OCI-LY7 (cell line): ENCODE results near the gene RRBP1. TPM values are rescaled to one million over a fixed set of nuclear protein-coding genes. Genes with fewer than 3 reads are reported as not detected.
A peak's percentile ranks its signal among the peaks of the same experiment; 100 is the strongest.

ENCODE experiments used
- BruUV-seq: library from RNA; stranded (reverse); fragments of 400-500 nt; replicated peaks from 2 replicates; lab custom pipeline; 2021; lab: Mats Ljungman, UMichigan
- CTCF ChIA-PET: fragments of 300-600 bp; sonication (Branson Sonifier 250); formaldehyde crosslinking; loops from one replicate; lab custom pipeline; 2022; ENCODE audit warnings: antibody characterized with exemption; ENCODE audit not compliant: unreplicated experiment; lab: Charles Lee
- POLR2A ChIA-PET: fragments of 300-600 bp; sonication (Branson Sonifier 250); formaldehyde crosslinking; loops from one replicate; lab custom pipeline; 2022; ENCODE audit warnings: antibody characterized with exemption; lab: Charles Lee
- DNase-seq: peaks from one replicate; pipeline ENCODE4 v3.0.0-alpha.2; 2015; ENCODE audit warnings: low spot score
- H2AFZ ChIP-seq: fragments of 200-600 bp; sonication (generic), shearing (Covaris generic); 2 replicates; pipeline ENCODE4 v1.6.1; 2014; ENCODE audit warnings: mild to moderate bottlenecking, antibody characterized with exemption, low read length, moderate library complexity
- H3K27ac ChIP-seq: fragments of 200-600 bp; sonication (generic); 2 replicates; pipeline ENCODE4 v1.5.1; 2014; ENCODE audit warnings: mixed run types, low read depth, mild to moderate bottlenecking, moderate library complexity, low read length, inconsistent platforms; ENCODE audit not compliant: poor library complexity, severe bottlenecking
- H3K36me3 ChIP-seq: fragments of 200-600 bp; sonication (generic); 2 replicates; pipeline ENCODE4 v1.6.1; 2014; ENCODE audit warnings: mild to moderate bottlenecking, antibody characterized with exemption, low read length, moderate library complexity, mixed read lengths; ENCODE audit not compliant: insufficient read depth
- H3K4me1 ChIP-seq: fragments of 200-600 bp; sonication (generic); 2 replicates; pipeline ENCODE4 v1.5.1; 2014; ENCODE audit warnings: mild to moderate bottlenecking, low read length; ENCODE audit not compliant: insufficient read depth, poor library complexity, severe bottlenecking
- H3K4me2 ChIP-seq: fragments of 200-600 bp; sonication (generic); 2 replicates; pipeline ENCODE4 v1.6.1; 2014; ENCODE audit warnings: mild to moderate bottlenecking, low read length
- H3K4me3 ChIP-seq: fragments of 200-600 bp; sonication (generic); 2 replicates; pipeline ENCODE4 v1.5.1; 2014; ENCODE audit warnings: mild to moderate bottlenecking, low read depth, low read length; ENCODE audit not compliant: poor library complexity, severe bottlenecking
- H3K79me2 ChIP-seq: fragments of 200-600 bp; sonication (generic); 2 replicates; pipeline ENCODE4 v1.6.1; 2016; ENCODE audit warnings: low read depth, mild to moderate bottlenecking, low read length, moderate library complexity, mixed read lengths; ENCODE audit not compliant: insufficient read depth
- H3K9me2 ChIP-seq: fragments of 200-600 bp; sonication (generic); 2 replicates; pipeline ENCODE4 v1.6.1; 2016; ENCODE audit warnings: mild to moderate bottlenecking, low read length, mixed read lengths; ENCODE audit not compliant: insufficient read depth
- H3K9me3 ChIP-seq: fragments of 200-600 bp; sonication (generic); 2 replicates; pipeline ENCODE4 v1.6.1; 2014; ENCODE audit warnings: mild to moderate bottlenecking, mixed run types, low read length, mixed read lengths
- H4K20me1 ChIP-seq: fragments of 200-600 bp; sonication (generic); 2 replicates; pipeline ENCODE4 v1.6.1; 2014; ENCODE audit warnings: mild to moderate bottlenecking, antibody characterized with exemption, low read length, moderate library complexity, mixed read lengths; ENCODE audit not compliant: insufficient read depth
- EZH2phosphoT487 ChIP-seq: fragments of 200-600 bp; sonication (generic); IDR thresholded peaks from 2 replicates; pipeline ENCODE4 v1.6.1; 2018; ENCODE audit warnings: low read depth, borderline replicate concordance, mild to moderate bottlenecking, mixed run types, antibody characterized with exemption, low read length, moderate library complexity, mixed read lengths
- intact Hi-C: fragments of 100-400 bp; cut with micrococcal nuclease; formaldehyde crosslinking; loops from one replicate; pipeline ENCODE4 v1.10.0; 2022; ENCODE audit not compliant: unreplicated experiment
- total RNA-seq, 2 experiments: library from RNA; depleted of rRNA in 1 of 2; stranded (reverse); fragments of >200 nt in 1 of 2; shearing (Covaris generic) in 1 of 2; gene quantifications; 2 replicates each; pipeline ENCODE4 v1.2.3, GENCODE V29; 2014 to 2022
- TF ChIP-seq, protein P1 (sequence below): fragments of 200-600 bp; sonication (generic); conservative IDR thresholded peaks from 2 replicates; pipeline ENCODE4 v1.5.1; 2014; ENCODE audit warnings: mild to moderate bottlenecking, antibody characterized with exemption, low read length, moderate library complexity, mixed read lengths

RRBP1 gene
- total RNA-seq, 2 experiments from 2014 or later: 13.6 to 46.3 TPM

DNA sequence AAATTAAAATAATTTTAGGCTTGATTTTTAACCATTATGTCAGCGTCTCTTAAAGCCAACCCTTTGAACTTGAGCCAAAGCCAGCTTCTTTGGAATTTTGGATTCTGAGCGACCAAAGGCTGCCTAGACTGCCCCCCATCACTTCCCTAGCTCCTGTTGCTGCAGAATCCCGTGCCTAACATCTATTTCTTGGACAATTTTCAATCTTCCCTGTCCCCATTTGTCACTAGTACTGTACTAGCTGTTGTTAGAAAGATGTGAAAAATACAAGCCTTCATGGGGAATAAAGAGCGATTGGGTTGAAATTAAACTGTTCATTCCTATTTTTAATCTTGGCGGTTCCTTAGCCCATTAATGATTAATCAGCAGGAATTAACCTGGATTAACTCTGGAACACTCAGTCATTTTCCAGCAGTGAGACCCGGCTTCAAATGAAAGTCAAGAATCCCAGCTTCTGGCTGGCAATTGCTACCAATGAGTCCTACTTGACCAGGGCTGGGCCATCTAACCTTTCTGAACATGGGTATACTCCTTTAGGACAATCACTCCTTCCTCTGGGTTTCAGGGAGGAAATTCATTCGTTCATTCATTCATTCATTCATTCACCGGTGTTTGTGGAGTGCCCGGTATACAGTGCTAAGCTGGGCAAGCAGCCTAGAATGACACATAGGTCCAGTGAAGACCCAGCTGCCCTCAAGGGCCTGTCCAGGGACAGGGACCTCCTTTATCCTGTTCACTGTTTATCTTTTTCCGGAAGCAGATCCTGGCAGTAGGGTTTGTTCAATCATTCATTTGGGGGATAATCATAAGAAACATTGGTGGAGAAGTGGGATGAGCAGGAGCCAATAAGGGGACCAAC, 1.4 kb upstream of the RRBP1 start:
- POLR2A ChIA-PET: interaction anchor here (0.6 to 1.7 kb wide), 9 partner anchors 9 to 348 kb away, joined by 3 to 5 read pairs (median 3); no protein-coding TSS in a partner anchor
- Histone ChIP-seq H3K36me3 (no peaks in the 10 kb centered on the region), H3K79me2 (no peaks in the 10 kb centered on the region), H3K9me3 (no peaks in the 10 kb centered on the region), H4K20me1 (peaks cover 8% of the 10 kb centered on the region), H3K4me2 (peak overlapping the region; percentile 54), H3K4me3 (no peak overlapping the region), H3K4me1 (peaks cover 15% of the 10 kb centered on the region), H2AFZ (no peak overlapping the region; the same call in 1 of the 2 replicates), H3K27ac (no peak overlapping the region), H3K9me2 (no peaks in the 10 kb centered on the region)
- CTCF ChIA-PET: interaction anchor here (1.1 to 1.2 kb wide), 4 partner anchors 33 to 337 kb away, joined by 3 to 6 read pairs (median 3); no protein-coding TSS in a partner anchor
- intact Hi-C loops: no loop called here
- BruUV-seq: no TSS peak
- DNase-seq: no peak
- TF ChIP-seq, protein P1, sequence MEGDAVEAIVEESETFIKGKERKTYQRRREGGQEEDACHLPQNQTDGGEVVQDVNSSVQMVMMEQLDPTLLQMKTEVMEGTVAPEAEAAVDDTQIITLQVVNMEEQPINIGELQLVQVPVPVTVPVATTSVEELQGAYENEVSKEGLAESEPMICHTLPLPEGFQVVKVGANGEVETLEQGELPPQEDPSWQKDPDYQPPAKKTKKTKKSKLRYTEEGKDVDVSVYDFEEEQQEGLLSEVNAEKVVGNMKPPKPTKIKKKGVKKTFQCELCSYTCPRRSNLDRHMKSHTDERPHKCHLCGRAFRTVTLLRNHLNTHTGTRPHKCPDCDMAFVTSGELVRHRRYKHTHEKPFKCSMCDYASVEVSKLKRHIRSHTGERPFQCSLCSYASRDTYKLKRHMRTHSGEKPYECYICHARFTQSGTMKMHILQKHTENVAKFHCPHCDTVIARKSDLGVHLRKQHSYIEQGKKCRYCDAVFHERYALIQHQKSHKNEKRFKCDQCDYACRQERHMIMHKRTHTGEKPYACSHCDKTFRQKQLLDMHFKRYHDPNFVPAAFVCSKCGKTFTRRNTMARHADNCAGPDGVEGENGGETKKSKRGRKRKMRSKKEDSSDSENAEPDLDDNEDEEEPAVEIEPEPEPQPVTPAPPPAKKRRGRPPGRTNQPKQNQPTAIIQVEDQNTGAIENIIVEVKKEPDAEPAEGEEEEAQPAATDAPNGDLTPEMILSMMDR: no peak
- no peak for TF ChIP-seq EZH2phosphoT487

DNA sequence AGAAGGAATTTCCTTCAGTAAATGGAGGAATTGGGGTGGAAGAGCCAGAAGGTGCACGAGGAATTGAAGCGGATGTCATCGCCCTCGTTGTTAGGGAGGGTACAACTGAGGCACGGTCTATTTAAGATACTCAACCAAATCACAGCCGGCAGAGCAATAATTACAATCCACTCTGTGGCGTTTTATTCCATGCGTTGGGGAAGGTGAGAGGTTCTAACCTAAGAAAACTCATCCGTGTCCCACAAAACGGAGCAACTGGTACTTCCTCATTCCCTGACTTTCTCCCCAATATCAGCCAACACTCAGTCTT, 802 bp upstream of the RRBP1 start:
- Histone ChIP-seq H3K79me2 (no peaks in the 10 kb centered on the region), H4K20me1 (peaks cover 8% of the 10 kb centered on the region), H3K4me2 (peak overlapping the region; percentile 54), H2AFZ (peak overlapping the region; percentile 61; the same call in 1 of the 2 replicates), H3K4me3 (peak overlapping the region; percentile 74), H3K9me3 (no peaks in the 10 kb centered on the region), H3K36me3 (no peaks in the 10 kb centered on the region; the same call in 1 of the 2 replicates), H3K27ac (no peak overlapping the region), H3K9me2 (no peaks in the 10 kb centered on the region), H3K4me1 (peaks cover 15% of the 10 kb centered on the region)
- TF ChIP-seq, protein P1: peak; percentile 56; the same call in 1 of the 2 replicates
- no peak for TF ChIP-seq EZH2phosphoT487
- no TSS peak for BruUV-seq
- ChIA-PET POLR2A (interaction anchor here (0.5 to 1.7 kb wide), 16 partner anchors 10 to 1753 kb away, joined by 3 to 7 read pairs (median 3); no protein-coding TSS in a partner anchor), CTCF (interaction anchor here (0.6 to 1.2 kb wide), 8 partner anchors 16 to 338 kb away, joined by 3 to 6 read pairs (median 3); no protein-coding TSS in a partner anchor)
- intact Hi-C loops: loop anchor here (1.0 kb wide), 4 partner anchors 165 to 256 kb away; no protein-coding TSS in a partner anchor
- no peak for DNase-seq
